IMR-90 (cell line): ENCODE results near the gene CD44. TPM values are rescaled to one million over a fixed set of nuclear protein-coding genes. Genes with fewer than 3 reads are reported as not detected.

Experiments
- ATAC-seq: fragments of 200-7000 bp; cut with Tn5 transposase; 2 replicates; pipeline ENCODE4 v1.9.1; 2020; ENCODE audit warnings: low read depth, mild to moderate bottlenecking, moderate library complexity
- BruUV-seq: library from RNA; stranded (reverse); fragments of 400-500 nt; replicated peaks from 2 replicates; lab custom pipeline; 2021; lab: Mats Ljungman, UMichigan
- CTCF ChIA-PET: fragments of 300-600 bp; formaldehyde crosslinking; extraction: SDS; loops from one replicate; lab custom pipeline; 2021; ENCODE audit warnings: antibody characterized with exemption; lab: Yijun Ruan, JAX
- POLR2A ChIA-PET: fragments of 300-600 bp; sonication (Branson Sonifier 250); formaldehyde crosslinking; loops from one replicate; lab custom pipeline; 2022; ENCODE audit warnings: antibody characterized with exemption; ENCODE audit not compliant: unreplicated experiment; lab: Charles Lee
- DNase-seq: peaks from one replicate; pipeline ENCODE4 v3.0.0; 2013
- H2AFZ ChIP-seq: replicated peaks from 2 replicates; pipeline ENCODE3; 2013; ENCODE audit warnings: low read length, mild to moderate bottlenecking; ENCODE audit not compliant: poor library complexity
- H2AK5ac ChIP-seq: 2 replicates; pipeline ENCODE4 v1.6.1; 2013; ENCODE audit warnings: low read depth, low read length, inconsistent platforms
- H2AK9ac ChIP-seq: replicated peaks from 2 replicates; pipeline ENCODE3; 2013; ENCODE audit warnings: mild to moderate bottlenecking, low read depth, low read length, moderate library complexity; ENCODE audit not compliant: poor library complexity
- H2BK120ac ChIP-seq: 2 replicates; pipeline ENCODE4 v1.6.1; 2013; ENCODE audit warnings: low read depth, low read length, inconsistent platforms
- H2BK15ac ChIP-seq: 3 replicates; pipeline ENCODE4 v1.6.1; 2013; ENCODE audit warnings: low read depth, low read length, inconsistent platforms
- H2BK20ac ChIP-seq: 2 replicates; pipeline ENCODE4 v1.6.1; 2013; ENCODE audit warnings: low read depth, mild to moderate bottlenecking, inconsistent platforms, low read length, moderate library complexity
- H2BK5ac ChIP-seq: 2 replicates; pipeline ENCODE4 v1.6.1; 2013; ENCODE audit warnings: mild to moderate bottlenecking, low read depth, low read length, inconsistent platforms; ENCODE audit not compliant: poor library complexity, severe bottlenecking
- H3K14ac ChIP-seq: replicated peaks from 2 replicates; pipeline ENCODE4 v1.6.1; 2013; ENCODE audit warnings: low read depth, low read length, inconsistent platforms
- H3K18ac ChIP-seq: 2 replicates; pipeline ENCODE4 v1.6.1; 2013; ENCODE audit warnings: low read depth, low read length, control low read depth
- H3K23ac ChIP-seq: 2 replicates; pipeline ENCODE4 v1.6.1; 2013; ENCODE audit warnings: low read depth, low read length, inconsistent platforms
- H3K27ac ChIP-seq: 2 replicates; pipeline ENCODE4 v1.5.1; 2013; ENCODE audit warnings: mild to moderate bottlenecking, control low read depth, low read length; ENCODE audit not compliant: insufficient read depth
- H3K27me3 ChIP-seq: 2 replicates; pipeline ENCODE4 v1.6.1; 2013; ENCODE audit warnings: low read length; ENCODE audit not compliant: control insufficient read depth, insufficient read depth
- H3K36me3 ChIP-seq: 2 replicates; pipeline ENCODE4 v1.6.1; 2013; ENCODE audit warnings: low read length, mixed read lengths; ENCODE audit not compliant: control insufficient read depth, insufficient read depth
- H3K4ac ChIP-seq: 2 replicates; pipeline ENCODE4 v1.6.1; 2013; ENCODE audit warnings: low read depth, low read length, inconsistent platforms
- H3K4me1 ChIP-seq: 2 replicates; pipeline ENCODE4 v1.6.1; 2013; ENCODE audit warnings: low read length, mixed read lengths; ENCODE audit not compliant: control insufficient read depth, insufficient read depth
- H3K4me2 ChIP-seq: 2 replicates; pipeline ENCODE4 v1.6.1; 2013; ENCODE audit warnings: low read depth, mild to moderate bottlenecking, control low read depth, low read length, moderate library complexity
- H3K4me3 ChIP-seq: 2 replicates; pipeline ENCODE4 v1.5.1; 2013; ENCODE audit warnings: low read depth, mild to moderate bottlenecking, control low read depth, low read length, moderate library complexity; ENCODE audit not compliant: insufficient read depth
- H3K56ac ChIP-seq: 2 replicates; pipeline ENCODE4 v1.6.1; 2013; ENCODE audit warnings: low read length, inconsistent platforms; ENCODE audit not compliant: insufficient read depth; ENCODE audit errors: extremely low read depth
- H3K79me1 ChIP-seq, 2 experiments: 2 replicates each; pipeline ENCODE4 v1.6.1; 2013; ENCODE audit warnings: low read length in 2 of 2, inconsistent platforms in 1 of 2, low read depth in 1 of 2
- H3K9ac ChIP-seq: 2 replicates; pipeline ENCODE4 v1.6.1; 2013; ENCODE audit warnings: low read depth, low read length, control low read depth
- H3K9me1 ChIP-seq: 2 replicates; pipeline ENCODE4 v1.6.1; 2013; ENCODE audit warnings: low read length, inconsistent platforms; ENCODE audit not compliant: insufficient read depth
- H3K9me3 ChIP-seq: 2 replicates; pipeline ENCODE4 v1.6.1; 2013; ENCODE audit warnings: low read length; ENCODE audit not compliant: control insufficient read depth, insufficient read depth
- H4K20me1 ChIP-seq: 2 replicates; pipeline ENCODE4 v1.6.1; 2013; ENCODE audit warnings: low read length, inconsistent platforms; ENCODE audit not compliant: insufficient read depth
- H4K5ac ChIP-seq: 2 replicates; pipeline ENCODE4 v1.6.1; 2013; ENCODE audit warnings: mild to moderate bottlenecking, low read depth, low read length, control low read depth
- H4K8ac ChIP-seq, 2 experiments: 2 replicates each; pipeline ENCODE4 v1.6.1; 2013; ENCODE audit warnings: low read depth in 2 of 2, low read length in 2 of 2, control low read depth in 1 of 2, inconsistent platforms in 1 of 2
- H4K91ac ChIP-seq: 2 replicates; pipeline ENCODE4 v1.6.1; 2013; ENCODE audit warnings: low read depth, low read length, inconsistent platforms; ENCODE audit not compliant: insufficient read depth
- WGBS, 2 experiments: methylation state at CpG; one replicate each; pipeline versions ENCODE4 v1.1.5 to v1.1.7; 2013; ENCODE audit warnings: missing lambda C conversion rate in 2 of 2; ENCODE audit not compliant: insufficient read length in 1 of 2; ENCODE audit errors: extremely low coverage in 2 of 2; 5-methylcytosine and 5-hydroxymethylcytosine counted together
- dilution Hi-C: fragments of 300-500 bp; cut with HindIII; formaldehyde crosslinking; loops from one replicate; pipeline ENCODE4 v1.14.3; 2018; ENCODE audit warnings: low sequenced_read_pairs; ENCODE audit not compliant: unreplicated experiment
- in situ Hi-C: fragments of 300-500 bp; cut with MboI; formaldehyde crosslinking; loops from 3 replicates; pipeline ENCODE4 v1.14.3; 2019; ENCODE audit warnings: low sequenced_read_pairs, inconsistent platforms, mixed read lengths
- intact Hi-C: fragments of 100-400 bp; cut with micrococcal nuclease; formaldehyde crosslinking; loops from 2 replicates; pipeline ENCODE4 v1.10.0; 2022
- polyA plus RNA-seq, 3 experiments: library from polyadenylated mRNA; depleted of rRNA; stranded (reverse); fragments of >200 nt; gene quantifications; 2 replicates each; pipeline ENCODE4 v1.2.3, GENCODE V29; 2012; ENCODE audit warnings: low replicate concordance in 1 of 3
- total RNA-seq: library from RNA; depleted of rRNA; stranded (reverse); fragments of >200 nt; gene quantifications from 2 replicates; pipeline ENCODE4 v1.2.3, GENCODE V29; 2012
- TF ChIP-seq, protein P1 (sequence below): fragments of 150-350 bp; IDR thresholded peaks from 2 replicates; pipeline ENCODE4 v1.6.1; 2016; ENCODE audit warnings: low read depth, mild to moderate bottlenecking, low read length, moderate library complexity, borderline replicate concordance

The CD44 gene
- total and polyA plus RNA-seq, 2 of the 4 experiments (the other 2 are of a cell fraction), result 357 to 947 TPM

DNA sequence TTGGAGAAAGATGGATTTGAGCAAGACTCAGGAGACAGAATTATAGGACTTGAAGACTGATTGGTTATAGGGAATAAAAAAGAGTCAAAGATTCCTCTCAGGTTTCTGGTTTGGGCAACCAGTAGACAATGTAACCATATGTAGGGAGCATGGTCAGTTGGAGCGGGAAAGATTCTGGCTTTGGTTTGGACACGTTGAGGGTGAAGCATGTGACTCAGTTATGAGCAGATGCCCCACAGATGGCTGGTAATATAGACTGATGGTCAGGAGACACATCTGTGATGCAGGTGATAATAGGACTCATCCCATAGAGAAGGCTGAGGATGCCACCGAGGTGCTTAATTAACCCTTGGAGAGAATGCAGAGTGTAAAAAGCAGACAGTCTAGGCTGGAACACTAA lies 132.1 kb downstream of the CD44 start:
- Histone ChIP-seq H3K56ac (no peak overlapping the region), H4K91ac (no peak overlapping the region), H2AFZ (no peak overlapping the region), H3K23ac (no peak overlapping the region), H2BK20ac (no peak overlapping the region), H3K4me3 (no peak overlapping the region), H3K27me3 (no peaks in the 10 kb centered on the region), H3K9ac (no peak overlapping the region), H2AK9ac (no peak overlapping the region), H2AK5ac (peak overlapping the region; percentile 8; the same call in 1 of the 2 replicates), H3K79me1 (peaks cover 0 to 3% of the 10 kb centered on the region in 2 experiments; a peak in 2 of 4 replicates), H3K27ac (no peak overlapping the region), H3K4me2 (no peak overlapping the region), H4K20me1 (no peaks in the 10 kb centered on the region), H3K36me3 (no peaks in the 10 kb centered on the region), H3K4me1 (peaks cover 6% of the 10 kb centered on the region), H3K4ac (no peak overlapping the region), H3K14ac (no peak overlapping the region), H2BK15ac (no peak overlapping the region), H4K5ac (no peak overlapping the region), H3K9me1 (peaks cover 6% of the 10 kb centered on the region; the same call in 1 of the 2 replicates), H3K18ac (no peak overlapping the region), H2BK5ac (no peak overlapping the region), H3K9me3 (no peaks in the 10 kb centered on the region), H4K8ac (no peak overlapping the region), H2BK120ac (no peak overlapping the region)
- TF ChIP-seq, protein P1, sequence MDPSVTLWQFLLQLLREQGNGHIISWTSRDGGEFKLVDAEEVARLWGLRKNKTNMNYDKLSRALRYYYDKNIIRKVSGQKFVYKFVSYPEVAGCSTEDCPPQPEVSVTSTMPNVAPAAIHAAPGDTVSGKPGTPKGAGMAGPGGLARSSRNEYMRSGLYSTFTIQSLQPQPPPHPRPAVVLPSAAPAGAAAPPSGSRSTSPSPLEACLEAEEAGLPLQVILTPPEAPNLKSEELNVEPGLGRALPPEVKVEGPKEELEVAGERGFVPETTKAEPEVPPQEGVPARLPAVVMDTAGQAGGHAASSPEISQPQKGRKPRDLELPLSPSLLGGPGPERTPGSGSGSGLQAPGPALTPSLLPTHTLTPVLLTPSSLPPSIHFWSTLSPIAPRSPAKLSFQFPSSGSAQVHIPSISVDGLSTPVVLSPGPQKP, result no peak
- CTCF ChIA-PET, result no interaction called here
- no TSS peak for BruUV-seq
- dilution Hi-C loops (no loop called here), in situ Hi-C loops (no loop called here), intact Hi-C loops (no loop called here)
- no peak for DNase-seq
- POLR2A ChIA-PET, result no interaction called here
- ATAC-seq, result no peak
- WGBS, 2 experiments, result 74% methylated on average over 2 of the region's 3 CpGs; no CpG with 5 or more reads in 1 of the 2 experiments
